NCI-H524 treated with DMSO at 0.1 percent for 48 hours (cell line): ENCODE measurements around the gene QRICH1.

Source experiments
- DNase-seq: peaks from one replicate; lab custom pipeline; 2025; lab: John Stamatoyannopoulos, UW

Gene QRICH1

DNA sequence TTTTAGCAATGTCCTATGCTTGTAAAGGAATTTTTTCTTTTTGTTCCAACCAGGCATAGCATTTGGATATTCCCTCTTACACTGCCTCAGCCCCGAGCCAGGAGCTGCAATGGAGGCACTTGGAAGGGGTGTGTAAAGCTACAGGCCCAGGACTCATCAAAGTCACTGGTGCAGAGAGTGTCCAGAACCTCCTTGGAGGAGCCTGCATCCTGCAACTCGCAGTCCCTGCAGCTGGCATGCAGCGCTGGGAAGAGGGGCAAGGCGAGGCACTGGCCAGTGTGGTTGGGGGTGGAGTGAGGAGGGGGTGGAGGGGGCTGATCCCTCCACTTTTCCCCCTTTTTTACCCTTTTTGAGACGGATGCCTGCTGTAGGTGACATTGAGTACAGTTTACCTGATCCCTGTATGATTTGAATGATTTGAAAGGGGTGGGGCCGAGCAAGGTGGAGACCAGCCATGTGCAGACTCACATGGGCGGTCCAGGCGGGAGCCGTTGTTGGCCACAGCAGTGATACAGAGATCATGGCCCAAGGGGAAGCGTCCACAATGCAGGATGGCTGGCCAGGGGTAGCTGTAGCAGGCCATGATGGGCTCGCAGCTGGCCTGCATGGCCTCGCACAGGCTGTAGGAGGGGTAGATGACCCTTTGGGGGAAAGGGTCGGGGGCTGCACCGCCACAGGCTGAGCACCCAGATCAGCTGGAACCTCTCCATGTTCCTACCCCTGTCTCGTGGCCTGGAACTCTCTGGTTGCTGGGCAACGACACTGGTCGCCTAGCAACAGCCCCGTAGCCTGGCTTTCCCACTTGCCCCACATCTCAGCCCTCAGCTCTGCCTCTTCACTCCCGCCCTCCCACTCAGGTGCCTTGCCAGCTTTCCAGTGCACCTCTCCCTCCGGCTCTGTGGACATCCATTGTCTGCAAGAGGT, 95.9 kb downstream of the QRICH1 start:
- no peak for DNase-seq

DNA sequence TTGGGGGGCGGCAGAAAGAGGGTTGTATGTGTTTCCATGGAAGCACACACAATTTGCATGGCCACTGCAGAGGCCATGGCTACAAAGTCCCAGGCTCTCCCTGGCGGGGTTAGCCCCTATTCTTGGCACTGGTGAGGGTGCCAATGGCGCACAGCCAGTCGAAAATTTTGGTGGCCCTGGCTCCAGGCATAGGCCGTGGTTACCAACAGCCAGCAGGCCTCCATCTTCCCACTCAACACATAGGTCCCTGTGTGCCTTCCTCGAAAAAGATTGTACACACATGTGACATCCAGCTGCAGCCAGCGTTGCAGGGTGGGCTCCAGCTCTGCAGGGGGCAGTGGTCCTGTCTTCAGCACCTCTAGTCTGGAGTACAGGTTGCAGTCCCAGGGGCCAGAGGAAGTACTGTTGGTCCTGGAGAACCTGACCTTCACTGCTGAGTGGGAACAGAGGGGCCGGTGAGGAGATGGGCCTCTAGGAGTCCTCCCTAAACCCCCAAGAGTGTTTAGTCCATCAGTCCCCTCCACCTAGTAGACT, 96.7 kb downstream of the QRICH1 start:
- no peak for DNase-seq

DNA sequence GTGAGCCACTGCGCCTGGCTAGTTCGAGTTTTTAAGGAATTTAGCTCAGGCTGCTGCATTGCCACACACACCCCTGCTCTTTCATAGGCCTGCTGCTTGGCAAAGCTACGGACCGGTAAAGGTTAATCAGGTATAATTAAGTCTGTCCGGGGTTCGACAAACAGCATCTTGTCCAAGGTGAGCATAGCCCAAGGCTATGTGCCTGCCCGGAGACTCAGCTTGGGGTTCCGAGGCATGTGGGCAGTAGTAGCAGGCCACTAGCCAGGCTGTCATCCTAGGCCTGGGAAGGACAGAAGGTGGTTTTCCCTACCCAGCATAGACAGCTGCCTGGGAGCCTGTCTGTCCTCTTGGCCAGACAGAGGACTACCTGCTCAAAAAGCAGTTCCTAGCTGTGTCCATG, 97.2 kb downstream of the QRICH1 start:
- no peak for DNase-seq

DNA sequence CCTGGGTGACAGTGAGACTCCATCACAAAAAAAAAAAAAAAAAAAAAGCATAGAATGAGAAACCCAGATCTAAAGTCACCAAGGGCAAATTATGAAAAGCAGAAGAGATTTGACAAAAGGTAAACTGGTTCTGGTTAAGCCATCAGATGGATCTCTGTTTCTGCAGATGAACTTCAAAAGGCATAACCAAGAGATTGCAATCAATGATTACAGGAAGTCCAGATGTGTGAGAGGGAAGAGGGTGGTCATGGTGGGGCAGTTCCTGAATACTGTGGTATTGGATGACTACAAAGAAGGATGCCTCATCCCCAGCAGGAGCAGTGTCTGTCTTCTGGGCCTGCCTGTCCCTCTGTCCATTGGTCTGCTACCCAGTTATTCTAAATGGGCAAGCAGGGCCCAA, 100.0 kb downstream of the QRICH1 start:
- DNase-seq = no peak

DNA sequence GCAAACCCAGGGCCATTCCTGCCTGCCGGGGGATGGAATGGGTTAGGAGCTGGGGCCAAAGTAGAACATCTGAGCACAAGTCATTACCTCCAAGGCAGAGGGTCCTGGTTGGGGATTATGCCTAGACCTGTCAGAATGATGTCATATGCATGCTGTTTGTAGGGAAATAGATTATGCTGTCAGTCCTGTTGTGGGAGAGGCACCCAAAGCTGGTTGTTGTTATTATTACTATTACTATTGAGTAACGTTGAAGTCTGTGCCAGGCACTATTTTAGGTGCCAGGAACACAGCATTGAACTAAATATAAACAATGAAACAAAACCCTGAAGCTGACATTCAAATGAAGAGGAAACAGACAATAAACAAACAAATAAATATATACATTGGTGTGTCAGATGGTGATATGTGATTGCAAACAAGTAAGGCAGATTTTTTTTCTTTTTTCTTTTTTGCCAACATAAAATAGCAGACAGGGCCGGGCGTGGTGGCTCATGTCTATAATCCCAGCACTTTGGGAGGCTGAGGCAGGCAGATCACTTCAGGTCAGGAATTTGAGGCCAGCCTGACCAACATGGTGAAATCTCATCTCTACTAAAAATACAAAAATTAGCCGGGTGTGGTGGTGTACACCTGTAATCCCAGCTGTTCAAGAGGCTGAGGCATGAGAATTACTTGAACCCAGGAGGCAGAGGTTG, 101.9 kb downstream of the QRICH1 start:
- DNase-seq = no peak

DNA sequence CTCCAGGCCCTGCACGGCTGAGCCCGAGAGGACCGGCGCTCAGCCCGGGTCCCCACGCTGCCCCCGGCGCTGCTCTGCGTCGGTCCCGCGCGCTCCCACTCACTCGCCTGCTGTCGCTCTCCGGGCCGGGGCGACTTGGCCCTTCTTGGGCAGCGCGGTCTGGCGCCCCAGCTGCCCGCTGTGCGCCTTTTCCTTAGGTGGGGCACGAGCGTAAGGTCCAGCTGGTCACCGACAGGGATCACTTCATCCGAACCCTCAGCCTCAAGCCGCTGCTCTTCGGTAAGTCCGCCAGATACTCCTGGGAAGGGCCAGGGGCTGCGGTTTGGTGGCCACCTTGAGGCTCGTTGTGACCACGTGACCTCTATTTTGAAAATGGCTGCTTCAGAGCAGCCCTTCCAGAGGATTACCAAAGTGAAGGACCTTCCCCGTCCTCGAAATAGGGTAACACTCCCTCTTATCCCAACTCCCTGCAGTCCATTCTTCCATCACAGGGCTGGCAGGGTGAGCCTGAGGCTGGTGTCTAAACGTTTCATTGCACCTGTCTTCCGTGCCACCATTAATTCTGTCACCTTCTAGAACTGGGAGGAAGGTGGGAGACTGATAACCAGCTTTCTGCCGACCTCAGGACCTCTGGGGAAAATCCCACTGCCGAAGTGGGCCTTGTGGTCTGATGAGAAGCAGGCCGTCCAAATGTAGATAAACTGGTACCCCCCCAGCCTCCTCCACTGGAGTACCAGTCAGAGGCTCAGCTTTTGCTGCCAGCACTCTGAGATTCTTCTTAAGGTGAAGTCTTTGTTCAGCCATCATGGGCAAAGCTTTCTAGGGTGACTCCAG, 103.0 kb downstream of the QRICH1 start:
- DNase-seq = no peak

DNA sequence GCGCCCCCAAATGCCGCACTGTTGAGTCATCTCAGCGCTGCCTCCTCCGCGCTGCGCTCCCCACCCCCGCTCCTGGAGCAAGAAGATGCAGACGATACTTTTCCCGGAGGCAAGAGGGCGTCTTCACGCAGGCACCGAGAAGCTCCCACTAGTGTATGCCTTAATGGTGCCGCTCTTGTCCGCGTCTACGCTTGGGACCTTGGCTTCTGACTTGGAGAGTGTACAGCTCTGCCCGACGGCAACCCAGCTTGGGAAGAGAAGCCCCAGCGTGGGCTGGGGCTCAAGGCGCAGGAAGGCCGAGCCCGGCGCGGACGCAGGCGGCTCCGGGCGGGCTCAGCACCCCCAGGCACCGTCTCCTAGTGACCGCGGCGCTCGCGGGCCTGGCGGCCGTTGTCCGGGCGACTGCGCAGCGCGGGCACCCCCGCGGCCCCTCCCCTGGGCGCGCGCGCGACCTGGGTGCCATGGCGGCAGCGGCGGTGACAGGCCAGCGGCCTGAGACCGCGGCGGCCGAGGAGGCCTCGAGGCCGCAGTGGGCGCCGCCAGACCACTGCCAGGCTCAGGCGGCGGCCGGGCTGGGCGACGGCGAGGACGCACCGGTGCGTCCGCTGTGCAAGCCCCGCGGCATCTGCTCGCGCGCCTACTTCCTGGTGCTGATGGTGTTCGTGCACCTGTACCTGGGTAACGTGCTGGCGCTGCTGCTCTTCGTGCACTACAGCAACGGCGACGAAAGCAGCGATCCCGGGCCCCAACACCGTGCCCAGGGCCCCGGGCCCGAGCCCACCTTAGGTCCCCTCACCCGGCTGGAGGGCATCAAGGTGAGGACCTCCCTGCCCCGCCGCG, 103.9 kb downstream of the QRICH1 start, which contains the start of gene P4HTM:
P4HTM (plus strand) TSS at position 446 of the 840 bp plus-strand sequence; CDS start at position 462, 16 bp downstream.
- peak; percentile 39 for DNase-seq

DNA sequence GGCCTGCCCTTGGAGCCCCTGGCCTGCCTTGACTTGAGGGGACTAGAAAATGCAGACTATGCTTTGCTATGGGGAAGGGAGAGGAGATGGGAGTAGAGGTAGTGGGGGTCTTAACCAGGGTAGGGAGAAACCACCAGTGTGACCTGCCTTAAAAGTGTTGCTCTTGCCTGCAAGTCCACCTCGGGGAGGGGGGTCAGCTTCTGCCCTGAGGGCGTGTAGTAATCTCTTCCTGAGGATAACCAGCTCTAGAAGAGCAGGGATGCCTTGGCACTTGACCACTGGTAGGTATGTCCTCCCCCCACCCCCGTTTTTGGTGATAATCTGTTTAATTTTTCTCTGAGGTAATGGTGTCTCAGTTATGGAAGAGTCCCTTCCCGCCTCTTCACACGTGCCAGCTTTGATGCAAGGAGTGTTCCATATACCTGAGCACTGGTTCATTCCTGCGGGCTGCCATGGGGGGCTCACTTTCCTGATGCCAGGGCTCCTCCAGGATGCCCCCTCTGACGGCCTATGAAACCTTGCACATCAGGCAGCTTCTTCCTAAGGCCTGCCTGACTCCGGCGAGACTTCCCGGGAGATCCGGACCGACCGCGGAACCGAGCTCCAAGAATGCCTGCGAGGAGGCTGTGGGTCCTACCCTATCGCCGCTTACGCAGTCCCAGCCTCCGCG, 104.6 kb downstream of the QRICH1 start:
- no peak for DNase-seq

DNA sequence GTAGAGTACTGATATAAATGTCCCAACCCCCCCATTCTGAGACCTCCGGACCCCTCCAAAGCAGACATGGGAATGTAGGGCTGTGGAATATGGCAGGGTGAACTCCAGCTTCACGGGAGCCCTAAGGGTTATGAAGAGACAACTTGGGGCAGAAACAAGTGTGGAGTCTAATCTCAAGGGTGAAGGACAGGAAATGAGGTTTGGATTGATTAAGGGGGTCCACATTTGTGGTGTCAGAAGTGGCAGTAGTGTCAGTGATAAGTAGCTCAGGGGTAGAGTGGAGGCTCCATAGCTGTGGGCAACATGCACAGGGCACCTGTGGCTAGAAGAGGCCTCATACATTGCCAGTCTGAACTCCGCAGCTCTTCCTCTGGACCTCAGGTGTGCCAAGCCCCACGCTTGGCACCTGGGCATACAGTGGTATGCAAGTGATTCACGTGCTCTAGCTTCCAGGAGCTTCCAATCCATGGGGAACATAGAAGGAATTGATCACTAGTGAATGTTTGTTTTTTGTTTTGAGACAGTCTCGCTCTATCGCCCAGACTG, 108.0 kb downstream of the QRICH1 start:
- DNase-seq = no peak

DNA sequence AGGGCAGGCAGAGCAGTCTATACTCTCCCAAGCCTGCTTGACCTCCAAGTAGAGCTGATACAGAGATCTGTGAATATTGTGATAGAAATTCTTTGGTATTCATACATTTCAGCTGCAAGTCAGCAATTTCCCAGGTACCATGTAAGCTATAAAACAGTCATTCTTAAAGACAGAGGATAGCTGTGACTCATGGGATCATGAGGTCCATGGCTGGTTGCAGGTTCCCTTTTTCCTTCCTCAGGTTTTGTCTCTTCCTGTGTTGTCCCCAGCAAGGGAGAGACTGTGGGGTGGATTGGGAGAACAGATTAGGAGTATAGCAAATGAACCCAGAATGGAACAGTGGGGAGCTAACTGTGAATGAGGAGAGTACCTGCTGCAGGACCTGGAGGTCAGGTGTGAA, 109.2 kb downstream of the QRICH1 start:
- no peak for DNase-seq

DNA sequence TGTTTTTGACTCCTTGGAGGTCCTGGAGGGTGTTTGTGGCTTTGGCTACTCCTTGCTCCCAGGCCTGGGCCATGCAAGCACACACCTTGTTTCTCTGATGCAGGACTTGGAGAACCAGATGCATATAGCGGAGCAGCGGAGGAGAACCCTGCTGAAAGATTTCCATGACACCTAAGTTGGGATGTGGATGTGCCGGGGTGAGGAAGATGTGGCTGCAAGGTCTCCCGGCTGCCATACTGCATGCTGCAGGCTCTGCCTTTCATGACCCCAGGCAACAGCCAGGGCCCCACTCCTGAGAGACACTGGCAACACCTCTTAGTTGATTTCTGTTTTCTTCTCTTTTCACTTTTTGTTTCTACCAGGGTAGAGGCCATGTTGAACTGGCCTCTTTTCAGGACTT, 110.8 kb downstream of the QRICH1 start:
- DNase-seq = no peak

DNA sequence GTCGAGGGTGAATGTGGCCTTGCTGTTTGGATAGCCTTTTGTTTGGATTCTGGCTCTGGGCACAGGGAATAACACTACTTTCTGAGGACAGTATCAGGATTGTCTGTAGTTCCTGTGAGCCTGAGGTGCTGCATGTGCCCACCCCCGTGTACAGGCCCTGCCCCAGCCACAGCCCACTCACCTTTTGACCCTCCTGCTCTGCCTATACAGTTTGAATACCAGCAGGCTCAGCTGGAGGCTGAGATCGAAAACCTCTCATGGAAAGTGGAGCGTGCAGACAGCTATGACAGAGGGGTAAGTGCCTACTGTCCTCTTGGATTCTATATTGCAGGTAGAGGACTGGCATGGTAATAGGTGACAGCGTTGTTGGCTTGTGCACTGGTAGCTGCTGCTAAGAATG, 111.2 kb downstream of the QRICH1 start:
- no peak for DNase-seq

DNA sequence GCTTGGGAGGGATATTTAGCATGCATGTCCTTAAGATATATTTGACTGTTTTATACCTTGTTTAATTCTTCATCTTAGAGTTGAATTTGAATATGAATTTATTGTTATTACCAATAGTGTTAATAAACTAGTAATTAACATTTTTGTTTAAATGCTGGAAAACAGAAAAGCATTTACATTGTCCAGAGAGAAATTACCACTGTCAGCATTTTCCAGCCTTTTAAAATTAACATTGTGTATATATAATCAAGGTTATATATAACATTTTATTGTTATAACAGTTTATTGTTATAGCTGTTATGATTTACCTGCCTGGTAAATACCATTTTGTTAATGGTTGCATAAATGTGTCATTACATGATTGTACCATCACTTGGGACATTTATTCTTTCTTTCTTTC, 111.9 kb downstream of the QRICH1 start:
- no peak for DNase-seq

DNA sequence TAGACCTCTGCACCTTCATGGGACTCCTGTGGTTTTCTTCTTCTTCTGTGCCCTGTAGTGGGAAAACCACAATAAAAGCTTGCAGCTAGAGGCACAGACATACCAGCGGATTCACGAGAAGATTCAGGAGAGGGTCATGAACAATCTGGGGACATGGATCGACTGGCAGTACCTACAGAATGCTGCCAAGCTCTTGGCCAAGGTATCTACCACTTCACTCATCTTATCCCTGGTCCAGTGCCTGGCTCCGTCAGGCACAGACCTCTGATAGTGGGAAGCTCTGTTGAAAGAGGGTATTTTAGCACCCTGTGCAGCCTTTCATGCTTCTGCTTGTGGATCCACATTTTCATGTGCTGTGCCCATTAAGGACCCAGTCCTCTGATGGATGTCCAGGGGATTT, 113.6 kb downstream of the QRICH1 start:
- no peak for DNase-seq
